ENCODE data around the gene ADAP1. TPM values are rescaled to one million over a fixed set of nuclear protein-coding genes. Genes with fewer than 3 reads are reported as not detected.

ADAP1 gene
- total RNA-seq, 1 donor from 2014 or later = 26.9 TPM

GRCh38 chr7:987909-988308 lies 33.4 kb upstream of the ADAP1 start:
- Histone ChIP-seq H3K4me3 (ENCODE audit: low read depth, low read length) (no peak overlapping the region), H3K36me3 (ENCODE audit: control insufficient read depth, insufficient read depth, low read length) (no peaks in the 10 kb centered on the region), H3K27me3 (ENCODE audit: control insufficient read depth, insufficient read depth, low read length) (peaks cover 2% of the 10 kb centered on the region)
- no peak for TF ChIP-seq CTCF (IDR thresholded peaks at IDR 0.05; ENCODE audit: insufficient read depth, low read length, severe bottlenecking)
- FAIRE-seq (no peak), DNase-seq (ENCODE audit: low read depth) (no peak)

GRCh38 chr7:986766-987751 lies 32.6 kb upstream of the ADAP1 start:
- DNase-seq (ENCODE audit: low read depth) (no peak), FAIRE-seq (no peak)
- TF ChIP-seq CTCF (IDR thresholded peaks at IDR 0.05; ENCODE audit: insufficient read depth, low read length, severe bottlenecking) = no peak
- no peaks in the 10 kb centered on the region for H3K36me3 ChIP-seq (ENCODE audit: control insufficient read depth, insufficient read depth, low read length)
- no peak overlapping the region for H3K4me3 ChIP-seq (ENCODE audit: low read depth, low read length)
- peaks cover 2% of the 10 kb centered on the region for H3K27me3 ChIP-seq (ENCODE audit: control insufficient read depth, insufficient read depth, low read length)

DNA sequence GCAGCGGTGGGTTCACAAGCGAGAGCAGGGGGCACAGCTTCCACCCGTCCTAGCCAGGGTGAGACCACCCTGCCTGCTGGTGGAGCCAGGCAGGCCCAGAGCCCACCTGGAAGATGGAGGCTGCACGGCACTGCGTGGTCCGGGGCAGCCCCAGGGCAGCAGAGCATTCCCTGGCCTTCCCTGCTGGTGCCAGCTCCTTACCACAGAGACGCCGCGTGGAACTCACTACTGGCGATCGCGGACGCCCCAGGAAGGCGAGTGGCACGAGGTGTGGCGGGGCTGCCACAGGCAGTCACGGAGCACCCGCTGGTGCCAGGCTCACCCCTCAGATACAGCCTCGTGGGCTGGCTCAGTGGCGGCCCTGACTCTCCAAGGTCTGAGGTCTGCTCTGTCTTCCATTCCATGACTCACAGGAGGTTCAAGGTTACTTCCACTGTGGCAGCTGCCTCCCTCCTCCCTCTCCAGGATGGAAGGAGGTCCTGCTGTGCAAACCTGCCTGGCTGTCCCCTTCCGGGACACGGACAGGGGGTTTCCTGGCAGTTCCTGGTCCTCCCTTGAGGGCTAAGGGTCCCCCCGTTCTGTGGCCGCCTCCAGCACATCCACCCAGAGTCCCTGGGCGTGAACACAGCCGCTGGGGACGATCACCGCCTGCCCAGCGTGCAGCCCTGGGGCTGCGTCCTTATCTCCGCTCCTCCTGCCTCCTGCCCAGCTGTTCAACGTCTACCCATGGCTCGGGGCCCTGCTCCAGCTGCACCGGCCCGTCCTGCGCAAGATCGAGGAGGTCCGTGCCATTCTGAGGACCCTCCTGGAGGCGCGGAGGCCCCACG lies 31.6 kb upstream of the ADAP1 start:
- Histone ChIP-seq H3K36me3 (ENCODE audit: control insufficient read depth, insufficient read depth, low read length) (no peaks in the 10 kb centered on the region), H3K4me3 (ENCODE audit: low read depth, low read length) (no peak overlapping the region), H3K27me3 (ENCODE audit: control insufficient read depth, insufficient read depth, low read length) (peaks cover 2% of the 10 kb centered on the region)
- DNase-seq (ENCODE audit: low read depth) = no peak
- no peak for FAIRE-seq
- no peak for TF ChIP-seq CTCF (IDR thresholded peaks at IDR 0.05; ENCODE audit: insufficient read depth, low read length, severe bottlenecking)

DNA sequence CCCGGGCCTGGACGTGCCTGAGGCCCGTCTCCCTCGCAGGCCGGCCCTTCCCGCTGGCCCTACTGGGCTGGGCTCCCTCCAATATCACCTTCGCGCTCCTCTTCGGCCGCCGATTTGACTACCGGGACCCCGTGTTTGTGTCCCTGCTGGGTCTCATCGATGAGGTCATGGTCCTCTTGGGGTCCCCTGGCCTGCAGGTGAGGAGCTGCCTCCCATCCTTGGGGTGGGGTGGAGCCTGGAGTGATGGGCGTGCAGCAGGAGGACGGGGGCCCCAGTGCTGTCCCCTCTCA lies 30.6 kb upstream of the ADAP1 start:
- DNase-seq (ENCODE audit: low read depth) (no peak), FAIRE-seq (no peak)
- Histone ChIP-seq H3K36me3 (ENCODE audit: control insufficient read depth, insufficient read depth, low read length) (no peaks in the 10 kb centered on the region), H3K4me3 (ENCODE audit: low read depth, low read length) (no peak overlapping the region), H3K27me3 (ENCODE audit: control insufficient read depth, insufficient read depth, low read length) (peaks cover 2% of the 10 kb centered on the region)
- TF ChIP-seq CTCF (IDR thresholded peaks at IDR 0.05; ENCODE audit: insufficient read depth, low read length, severe bottlenecking) = no peak

- Histone ChIP-seq H3K36me3 (ENCODE audit: control insufficient read depth, insufficient read depth, low read length) (no peaks in the 10 kb centered on the region), H3K4me3 (ENCODE audit: low read depth, low read length) (no peak overlapping the region), H3K27me3 (ENCODE audit: control insufficient read depth, insufficient read depth, low read length) (peaks cover 2% of the 10 kb centered on the region)
- no peak for FAIRE-seq
- TF ChIP-seq CTCF (IDR thresholded peaks at IDR 0.05; ENCODE audit: insufficient read depth, low read length, severe bottlenecking) = no peak
- no peak for DNase-seq (ENCODE audit: low read depth)
Observed at GRCh38 chr7:984361-985126, 30.1 kb upstream of the ADAP1 start.
